Natural killer cell (primary cell): ENCODE data around the gene RPE. TPM values are rescaled to one million over a fixed set of nuclear protein-coding genes. Genes with fewer than 3 reads are reported as not detected.

Experiments
- ATAC-seq, 3 donors: fragments of 150-1000 bp in 2 of 3; fragments of 200-7000 bp in 1 of 3; cut with Tn5 transposase; 1 replicate in 1 of 3; 2 replicates in 2 of 3; pipeline ENCODE4 v1.10.0; 2021; ENCODE audit warnings: mild to moderate bottlenecking in 2 of 3, moderate library complexity in 2 of 3
- DNase-seq, 2 donors: peaks; one replicate each; pipeline versions ENCODE4 v3.0.0 to v3.0.0-alpha.2; 2013 to 2021; ENCODE audit warnings: mixed read lengths in 1 of 2
- H3K27ac ChIP-seq: one replicate; pipeline ENCODE4 v1.5.1; 2013; ENCODE audit warnings: mild to moderate bottlenecking, low read length
- H3K27me3 ChIP-seq: one replicate; pipeline ENCODE4 v1.6.1; 2013; ENCODE audit warnings: low read length; ENCODE audit not compliant: control insufficient read depth, insufficient read depth
- H3K36me3 ChIP-seq: one replicate; pipeline ENCODE4 v1.6.1; 2013; ENCODE audit warnings: low read length; ENCODE audit not compliant: control insufficient read depth, insufficient read depth
- H3K4me1 ChIP-seq: one replicate; pipeline ENCODE4 v1.6.1; 2013; ENCODE audit warnings: low read length; ENCODE audit not compliant: control insufficient read depth, insufficient read depth
- H3K4me3 ChIP-seq: one replicate; pipeline ENCODE4 v1.5.1; 2013; ENCODE audit warnings: low read length
- H3K9me3 ChIP-seq: one replicate; pipeline ENCODE4 v1.6.1; 2013; ENCODE audit warnings: low read length; ENCODE audit not compliant: control insufficient read depth, insufficient read depth
- H3K27ac Mint-ChIP-seq, 2 donors: one replicate each; pipeline ENCODE4 v1.8.0; 2022; ENCODE audit warnings: mild to moderate bottlenecking in 2 of 2, mixed read lengths in 2 of 2, moderate library complexity in 1 of 2
- H3K27me3 Mint-ChIP-seq, 2 donors: one replicate each; pipeline ENCODE4 v1.8.0; 2022; ENCODE audit warnings: low read depth in 2 of 2, mixed read lengths in 2 of 2
- H3K36me3 Mint-ChIP-seq: one replicate; pipeline ENCODE4 v1.8.0; 2022; ENCODE audit warnings: mixed read lengths
- H3K4me1 Mint-ChIP-seq, 2 donors: one replicate each; pipeline ENCODE4 v1.8.0; 2022; ENCODE audit warnings: mixed read lengths in 2 of 2
- H3K4me3 Mint-ChIP-seq: one replicate; pipeline ENCODE4 v1.8.0; 2022; ENCODE audit warnings: mild to moderate bottlenecking, moderate library complexity, mixed read lengths
- H3K9me3 Mint-ChIP-seq, 2 donors: one replicate each; pipeline ENCODE4 v1.8.0; 2022; ENCODE audit warnings: mixed read lengths in 2 of 2
- CTCF ChIP-seq: fragments of 200-600 bp; IDR thresholded peaks from one replicate; pipeline ENCODE4 v1.8.0; 2022; ENCODE audit warnings: antibody characterized with exemption
- WGBS: methylation state at CpG from one replicate; pipeline ENCODE4 v1.1.7; 2013; ENCODE audit warnings: missing lambda C conversion rate; ENCODE audit not compliant: insufficient coverage; 5-methylcytosine and 5-hydroxymethylcytosine counted together
- intact Hi-C: fragments of 100-400 bp; cut with micrococcal nuclease; formaldehyde crosslinking; loops from one replicate; pipeline ENCODE4 v1.14.2; 2022
- total RNA-seq, 4 donors: library from RNA; stranded (reverse); fragments of 120-200 nt in 1 of 4; gene quantifications; one replicate each; pipeline versions ENCODE4 v1.2.3 to v1.2.4, GENCODE V29; 2013 to 2022

Gene RPE
- total RNA-seq, 3 donors from 2014 or later (not counting 1 experiment from before 2014, with no cell fraction given) = 36.2 to 57.4 (median 52.4) TPM

GRCh38 chr2:209969692-209970091 lies 32.7 kb upstream of the RPE start:
- 100% methylated on average over 3 of the region's 4 CpGs for WGBS
- H3K27me3 Mint-ChIP-seq = peaks cover 6 to 8% of the 10 kb centered on the region in 2 donors
- Histone ChIP-seq H3K4me3 (no peak overlapping the region), H3K4me1 (no peaks in the 10 kb centered on the region), H3K36me3 (no peaks in the 10 kb centered on the region), H3K27ac (no peak overlapping the region), H3K9me3 (no peaks in the 10 kb centered on the region), H3K27me3 (no peaks in the 10 kb centered on the region)
- no peak overlapping the region for H3K4me3 Mint-ChIP-seq
- no peak for TF ChIP-seq CTCF
- no peak overlapping the region for H3K27ac Mint-ChIP-seq
- H3K9me3 Mint-ChIP-seq = no peaks in the 10 kb centered on the region
- intact Hi-C loops = no loop called here
- DNase-seq (no peak), ATAC-seq (peak in 1 of 3 donors; percentile 27)
- no peaks in the 10 kb centered on the region for H3K4me1 Mint-ChIP-seq
- no peaks in the 10 kb centered on the region for H3K36me3 Mint-ChIP-seq

- no peaks in the 10 kb centered on the region for H3K4me1 ChIP-seq
- H3K27me3 ChIP-seq = no peaks in the 10 kb centered on the region
- no peaks in the 10 kb centered on the region for H3K36me3 ChIP-seq
- ATAC-seq (no peak), DNase-seq (no peak)
- no peak overlapping the region for H3K4me3 Mint-ChIP-seq
- no peak overlapping the region for H3K27ac Mint-ChIP-seq
- 87% methylated on average over 2 of the region's 2 CpGs for WGBS
- no peaks in the 10 kb centered on the region for H3K9me3 ChIP-seq
- no peak overlapping the region for H3K27ac ChIP-seq
- H3K4me1 Mint-ChIP-seq = no peaks in the 10 kb centered on the region
- TF ChIP-seq CTCF = no peak
- no peaks in the 10 kb centered on the region for H3K9me3 Mint-ChIP-seq
- intact Hi-C loops = no loop called here
- H3K27me3 Mint-ChIP-seq = peaks cover 6 to 8% of the 10 kb centered on the region in 2 donors
- H3K36me3 Mint-ChIP-seq = no peaks in the 10 kb centered on the region
- no peak overlapping the region for H3K4me3 ChIP-seq
Observed at GRCh38 chr2:209970271-209970670, 32.2 kb upstream of the RPE start.

- ATAC-seq (no peak), DNase-seq (no peak)
- H3K4me3 Mint-ChIP-seq = no peak overlapping the region
- TF ChIP-seq CTCF = no peak
- Histone ChIP-seq H3K4me1 (no peaks in the 10 kb centered on the region), H3K27me3 (no peaks in the 10 kb centered on the region), H3K4me3 (no peak overlapping the region), H3K9me3 (no peaks in the 10 kb centered on the region), H3K36me3 (no peaks in the 10 kb centered on the region), H3K27ac (no peak overlapping the region)
- intact Hi-C loops = no loop called here
- H3K36me3 Mint-ChIP-seq = no peaks in the 10 kb centered on the region
- WGBS = 76% methylated on average over 3 of the region's 4 CpGs
- H3K9me3 Mint-ChIP-seq = no peaks in the 10 kb centered on the region
- no peak overlapping the region for H3K27ac Mint-ChIP-seq
- peaks cover 6 to 8% of the 10 kb centered on the region in 2 donors for H3K27me3 Mint-ChIP-seq
- H3K4me1 Mint-ChIP-seq = no peaks in the 10 kb centered on the region
Observed at GRCh38 chr2:209970711-209971110, 31.7 kb upstream of the RPE start.

- no peak for TF ChIP-seq CTCF
- Mint-ChIP-seq H3K4me1 (no peaks in the 10 kb centered on the region), H3K27ac (no peak overlapping the region), H3K4me3 (no peak overlapping the region), H3K9me3 (no peaks in the 10 kb centered on the region), H3K36me3 (no peaks in the 10 kb centered on the region), H3K27me3 (peaks cover 0 to 6% of the 10 kb centered on the region in 2 donors)
- no peaks in the 10 kb centered on the region for H3K9me3 ChIP-seq
- DNase-seq = no peak
- no peak overlapping the region for H3K27ac ChIP-seq
- no peaks in the 10 kb centered on the region for H3K36me3 ChIP-seq
- 14% methylated on average over 1 of the region's 1 CpG for WGBS
- H3K4me3 ChIP-seq = no peak overlapping the region
- intact Hi-C loops = no loop called here
- ATAC-seq = no peak
- H3K4me1 ChIP-seq = no peaks in the 10 kb centered on the region
- H3K27me3 ChIP-seq = no peaks in the 10 kb centered on the region
Observed at GRCh38 chr2:209973328-209973727, 29.1 kb upstream of the RPE start.
